RWPE2 (cell line): Measurements from ENCODE around the gene CDK7.
"Not testable (repeated sequence)": the region's sequence is repeated elsewhere in the genome, so short reads cannot be mapped to it uniquely, and the experiment has no call there.

Experiments used
- ATAC-seq: fragments of 200-7000 bp; cut with Tn5 transposase; 3 replicates; pipeline ENCODE4 v1.9.1; 2021; ENCODE audit warnings: low read depth
- DNase-seq: peaks from one replicate; pipeline ENCODE4 v3.0.0-alpha.2; 2020; ENCODE audit warnings: low spot score
- H3K27ac ChIP-seq: fragments of 450-650 bp; 2 replicates; pipeline ENCODE4 v1.5.1; 2017; ENCODE audit warnings: mild to moderate bottlenecking; ENCODE audit not compliant: poor library complexity, severe bottlenecking
- H3K27me3 ChIP-seq: fragments of 250-450 bp; sonication (Bioruptor Pico); 2 replicates; pipeline ENCODE4 v1.5.1; 2021; ENCODE audit warnings: mild to moderate bottlenecking, moderate library complexity; ENCODE audit not compliant: insufficient read depth, poor library complexity, severe bottlenecking
- H3K36me3 ChIP-seq: fragments of 250-450 bp; sonication (Bioruptor Pico); 2 replicates; pipeline ENCODE4 v1.5.1; 2020; ENCODE audit warnings: low read depth, mild to moderate bottlenecking, moderate library complexity
- H3K4me1 ChIP-seq: fragments of 250-450 bp; sonication (Bioruptor Pico); 2 replicates; pipeline ENCODE4 v1.5.1; 2021; ENCODE audit warnings: mild to moderate bottlenecking, moderate library complexity; ENCODE audit not compliant: insufficient read depth, poor library complexity, severe bottlenecking
- H3K4me3 ChIP-seq: fragments of 250-450 bp; sonication (Bioruptor Pico); 2 replicates; pipeline ENCODE4 v1.5.1; 2021; ENCODE audit warnings: mild to moderate bottlenecking, moderate library complexity; ENCODE audit not compliant: severe bottlenecking
- H3K9me3 ChIP-seq: fragments of 250-450 bp; sonication (Bioruptor Pico); 2 replicates; pipeline ENCODE4 v1.5.1; 2021; ENCODE audit warnings: mild to moderate bottlenecking, moderate library complexity; ENCODE audit not compliant: severe bottlenecking
- TF ChIP-seq, protein P1 (sequence below): fragments of 450-650 bp; IDR thresholded peaks from one replicate; pipeline ENCODE4 v1.5.1; 2017; ENCODE audit warnings: mild to moderate bottlenecking, moderate library complexity; ENCODE audit not compliant: poor library complexity, severe bottlenecking

The CDK7 gene

DNA sequence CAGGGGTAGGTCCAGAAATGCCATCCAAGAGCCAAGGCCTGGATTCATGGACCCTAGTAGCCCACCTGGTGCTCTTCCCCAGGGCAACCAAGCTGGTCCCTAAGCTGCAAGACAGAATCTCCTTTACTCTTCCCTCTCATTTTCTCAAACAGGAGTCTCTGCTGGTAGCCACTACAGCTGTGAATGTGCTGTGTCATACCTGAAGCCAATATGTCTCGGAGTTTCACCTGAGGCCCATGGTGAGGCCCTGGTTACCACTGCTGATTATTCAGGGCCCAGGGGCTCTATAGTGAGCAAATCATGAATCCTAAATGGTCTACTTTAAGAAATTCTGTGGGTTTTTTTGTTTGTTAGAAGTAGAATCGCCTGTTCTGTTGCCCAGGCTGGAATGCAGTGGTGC lies 15.9 kb downstream of the CDK7 start:
- no peak overlapping the region for H3K27ac ChIP-seq
- H3K4me1 ChIP-seq, result no peaks in the 10 kb centered on the region
- H3K4me3 ChIP-seq, result no peak overlapping the region
- H3K36me3 ChIP-seq, result peaks cover 26% of the 10 kb centered on the region
- no peak for DNase-seq
- no peak for ATAC-seq
- no peaks in the 10 kb centered on the region for H3K9me3 ChIP-seq
- TF ChIP-seq, protein P1, sequence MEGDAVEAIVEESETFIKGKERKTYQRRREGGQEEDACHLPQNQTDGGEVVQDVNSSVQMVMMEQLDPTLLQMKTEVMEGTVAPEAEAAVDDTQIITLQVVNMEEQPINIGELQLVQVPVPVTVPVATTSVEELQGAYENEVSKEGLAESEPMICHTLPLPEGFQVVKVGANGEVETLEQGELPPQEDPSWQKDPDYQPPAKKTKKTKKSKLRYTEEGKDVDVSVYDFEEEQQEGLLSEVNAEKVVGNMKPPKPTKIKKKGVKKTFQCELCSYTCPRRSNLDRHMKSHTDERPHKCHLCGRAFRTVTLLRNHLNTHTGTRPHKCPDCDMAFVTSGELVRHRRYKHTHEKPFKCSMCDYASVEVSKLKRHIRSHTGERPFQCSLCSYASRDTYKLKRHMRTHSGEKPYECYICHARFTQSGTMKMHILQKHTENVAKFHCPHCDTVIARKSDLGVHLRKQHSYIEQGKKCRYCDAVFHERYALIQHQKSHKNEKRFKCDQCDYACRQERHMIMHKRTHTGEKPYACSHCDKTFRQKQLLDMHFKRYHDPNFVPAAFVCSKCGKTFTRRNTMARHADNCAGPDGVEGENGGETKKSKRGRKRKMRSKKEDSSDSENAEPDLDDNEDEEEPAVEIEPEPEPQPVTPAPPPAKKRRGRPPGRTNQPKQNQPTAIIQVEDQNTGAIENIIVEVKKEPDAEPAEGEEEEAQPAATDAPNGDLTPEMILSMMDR, result no peak
- H3K27me3 ChIP-seq, result no peaks in the 10 kb centered on the region

GRCh38 chr5:69252437-69252836 lies 17.8 kb downstream of the CDK7 start:
- Histone ChIP-seq H3K36me3 (peaks cover 43% of the 10 kb centered on the region), H3K27me3 (no peaks in the 10 kb centered on the region), H3K27ac (no peak overlapping the region), H3K9me3 (no peaks in the 10 kb centered on the region), H3K4me3 (no peak overlapping the region), H3K4me1 (peaks cover 2% of the 10 kb centered on the region)
- DNase-seq (no peak), ATAC-seq (no peak)
- TF ChIP-seq, protein P1, result no peak

DNA sequence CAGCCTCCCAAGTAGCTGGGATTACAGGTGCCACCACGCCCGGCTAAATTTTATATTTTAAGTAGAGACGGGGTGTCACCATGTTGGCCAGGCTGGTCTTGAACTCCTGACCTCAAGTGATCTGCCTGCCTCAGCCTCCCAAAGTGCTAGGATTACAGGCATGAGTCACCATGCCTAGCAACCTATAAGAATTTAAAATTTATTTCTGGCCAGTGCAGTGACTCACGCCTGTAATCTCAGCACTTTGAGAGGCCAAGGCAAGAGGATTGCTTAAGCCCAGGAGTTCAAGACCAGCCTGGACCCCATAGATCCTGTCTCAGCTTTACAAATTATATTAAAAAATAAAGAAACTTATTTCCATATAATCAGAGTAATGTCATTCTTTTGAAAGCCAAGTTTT lies 21.3 kb downstream of the CDK7 start:
- not testable (repeated sequence) for H3K4me1 ChIP-seq, H3K27ac ChIP-seq, H3K4me3 ChIP-seq, H3K9me3 ChIP-seq, H3K27me3 ChIP-seq, DNase-seq
- H3K36me3 ChIP-seq, result peaks cover 65% of the 10 kb centered on the region
- ATAC-seq, result peak; percentile 45; the same call in 1 of the 3 replicates

GRCh38 chr5:69257577-69257976 lies 22.9 kb downstream of the CDK7 start:
- H3K4me3 ChIP-seq, result no peak overlapping the region
- no peak for DNase-seq

GRCh38 chr5:69261034-69261433 lies 26.3 kb downstream of the CDK7 start:
- ATAC-seq (no peak), DNase-seq (no peak)
- Histone ChIP-seq H3K36me3 (peaks cover 86% of the 10 kb centered on the region), H3K27ac (no peak overlapping the region), H3K27me3 (no peaks in the 10 kb centered on the region), H3K4me3 (no peak overlapping the region), H3K4me1 (no peaks in the 10 kb centered on the region), H3K9me3 (no peaks in the 10 kb centered on the region)
- TF ChIP-seq, protein P1, result no peak

More at GRCh38 chr5:69257577-69257976, 22.9 kb downstream of the CDK7 start:
- Histone ChIP-seq H3K4me1 (peaks cover 2% of the 10 kb centered on the region), H3K27me3 (no peaks in the 10 kb centered on the region), H3K36me3 (peaks cover 80% of the 10 kb centered on the region), H3K27ac (no peak overlapping the region), H3K9me3 (no peaks in the 10 kb centered on the region)
- TF ChIP-seq, protein P1, result no peak
- ATAC-seq, result no peak
